HG02623 (cell line): Measurements from ENCODE around the gene NR1D2.
A peak's percentile ranks its signal among the peaks of the same experiment; 100 is the strongest.
"Not testable (repeated sequence)": the region's sequence is repeated elsewhere in the genome, so short reads cannot be mapped to it uniquely, and the experiment has no call there.

ENCODE experiments used
- ATAC-seq: cut with Tn5 transposase; IDR thresholded peaks from one replicate; pipeline ENCODE4 v1.9.1; 2021; ENCODE audit warnings: moderate library complexity; ENCODE audit not compliant: unreplicated experiment

Gene NR1D2

GRCh38 chr3:24002129-24002528 is 57.0 kb downstream of the NR1D2 start:
- no peak for ATAC-seq

- no peak for ATAC-seq
Observed at GRCh38 chr3:24003466-24003865, 58.4 kb downstream of the NR1D2 start.

- peak; percentile 75 for ATAC-seq
Observed at GRCh38 chr3:24004171-24004938, 59.3 kb downstream of the NR1D2 start.

- no peak for ATAC-seq
Observed at GRCh38 chr3:24005669-24006068, 60.6 kb downstream of the NR1D2 start.

- not testable (repeated sequence) for ATAC-seq
Observed at GRCh38 chr3:24010834-24011233, 65.7 kb downstream of the NR1D2 start.

- ATAC-seq = no peak
Observed at GRCh38 chr3:24012589-24013269, 67.6 kb downstream of the NR1D2 start.

- ATAC-seq = no peak
Observed at GRCh38 chr3:24017305-24017704, 72.2 kb downstream of the NR1D2 start.

GRCh38 chr3:24018784-24019570 is 73.9 kb downstream of the NR1D2 start:
- ATAC-seq = no peak

GRCh38 chr3:24019585-24019984 is 74.5 kb downstream of the NR1D2 start:
- no peak for ATAC-seq

GRCh38 chr3:24020036-24020691 is 75.1 kb downstream of the NR1D2 start:
- no peak for ATAC-seq

- no peak for ATAC-seq
Observed at GRCh38 chr3:24023197-24023596, 78.1 kb downstream of the NR1D2 start.

GRCh38 chr3:24025805-24026204 is 80.7 kb downstream of the NR1D2 start:
- no peak for ATAC-seq

GRCh38 chr3:24026665-24027064 is 81.6 kb downstream of the NR1D2 start:
- not testable (repeated sequence) for ATAC-seq

- ATAC-seq = no peak
Observed at GRCh38 chr3:24027946-24028345, 82.9 kb downstream of the NR1D2 start.
